Hypothalamus (tissue), 51 donors: ENCODE measurements around the gene NIBAN1.
"Not testable (repeated sequence)": the region's sequence is repeated elsewhere in the genome, so short reads cannot be mapped to it uniquely, and the experiment has no call there.

Experiments used
- DNase-seq, 51 donors: peaks; one replicate each; lab custom pipeline; 2025; lab: John Stamatoyannopoulos, UW

NIBAN1 gene, protein sequence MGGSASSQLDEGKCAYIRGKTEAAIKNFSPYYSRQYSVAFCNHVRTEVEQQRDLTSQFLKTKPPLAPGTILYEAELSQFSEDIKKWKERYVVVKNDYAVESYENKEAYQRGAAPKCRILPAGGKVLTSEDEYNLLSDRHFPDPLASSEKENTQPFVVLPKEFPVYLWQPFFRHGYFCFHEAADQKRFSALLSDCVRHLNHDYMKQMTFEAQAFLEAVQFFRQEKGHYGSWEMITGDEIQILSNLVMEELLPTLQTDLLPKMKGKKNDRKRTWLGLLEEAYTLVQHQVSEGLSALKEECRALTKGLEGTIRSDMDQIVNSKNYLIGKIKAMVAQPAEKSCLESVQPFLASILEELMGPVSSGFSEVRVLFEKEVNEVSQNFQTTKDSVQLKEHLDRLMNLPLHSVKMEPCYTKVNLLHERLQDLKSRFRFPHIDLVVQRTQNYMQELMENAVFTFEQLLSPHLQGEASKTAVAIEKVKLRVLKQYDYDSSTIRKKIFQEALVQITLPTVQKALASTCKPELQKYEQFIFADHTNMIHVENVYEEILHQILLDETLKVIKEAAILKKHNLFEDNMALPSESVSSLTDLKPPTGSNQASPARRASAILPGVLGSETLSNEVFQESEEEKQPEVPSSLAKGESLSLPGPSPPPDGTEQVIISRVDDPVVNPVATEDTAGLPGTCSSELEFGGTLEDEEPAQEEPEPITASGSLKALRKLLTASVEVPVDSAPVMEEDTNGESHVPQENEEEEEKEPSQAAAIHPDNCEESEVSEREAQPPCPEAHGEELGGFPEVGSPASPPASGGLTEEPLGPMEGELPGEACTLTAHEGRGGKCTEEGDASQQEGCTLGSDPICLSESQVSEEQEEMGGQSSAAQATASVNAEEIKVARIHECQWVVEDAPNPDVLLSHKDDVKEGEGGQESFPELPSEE

DNA sequence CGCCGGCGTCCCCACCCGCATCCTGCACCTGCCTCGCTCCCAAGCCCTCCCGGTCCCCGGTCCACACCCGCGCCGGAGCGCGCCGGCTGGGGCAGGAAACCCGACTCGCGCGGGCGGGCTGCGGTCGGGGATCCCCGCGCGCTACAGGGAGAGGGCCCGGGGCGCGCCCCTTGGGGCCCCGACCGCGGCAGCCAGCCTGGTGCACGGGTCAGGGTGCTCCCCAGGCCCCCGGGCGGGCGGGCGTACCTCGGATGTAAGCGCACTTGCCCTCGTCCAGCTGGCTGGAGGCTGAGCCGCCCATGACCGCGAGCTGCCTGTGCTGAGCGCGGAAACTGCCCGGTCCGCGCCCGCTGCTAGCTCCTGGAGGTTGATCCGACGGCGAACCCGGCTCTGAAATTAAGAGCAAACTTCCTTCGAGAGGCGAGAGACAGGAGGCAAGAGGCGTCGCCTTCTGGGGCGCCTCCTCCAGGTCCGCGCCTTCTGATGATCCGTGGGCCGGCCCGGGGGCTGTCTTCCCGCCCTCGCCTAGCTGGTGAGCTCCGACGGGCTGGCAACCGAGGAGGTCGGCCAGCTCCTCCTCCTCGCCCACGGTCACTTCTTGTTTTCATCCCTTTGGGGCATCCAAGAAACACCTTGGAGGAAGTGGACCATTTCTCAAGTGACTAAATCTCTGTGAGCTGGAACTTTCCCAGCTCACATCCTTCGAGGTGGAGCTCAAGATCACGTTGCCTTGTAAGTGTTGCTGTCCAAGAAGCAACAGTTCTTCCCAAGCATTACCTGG is at the start of gene NIBAN1:
Gene NIBAN1 (minus strand): TSS at position 453 of the 781 bp plus-strand sequence. CDS start 152 bp downstream, at position 301.
- DNase-seq, result peak in 5 of 51 donors; percentile 3 to 17 (median 9)

DNA sequence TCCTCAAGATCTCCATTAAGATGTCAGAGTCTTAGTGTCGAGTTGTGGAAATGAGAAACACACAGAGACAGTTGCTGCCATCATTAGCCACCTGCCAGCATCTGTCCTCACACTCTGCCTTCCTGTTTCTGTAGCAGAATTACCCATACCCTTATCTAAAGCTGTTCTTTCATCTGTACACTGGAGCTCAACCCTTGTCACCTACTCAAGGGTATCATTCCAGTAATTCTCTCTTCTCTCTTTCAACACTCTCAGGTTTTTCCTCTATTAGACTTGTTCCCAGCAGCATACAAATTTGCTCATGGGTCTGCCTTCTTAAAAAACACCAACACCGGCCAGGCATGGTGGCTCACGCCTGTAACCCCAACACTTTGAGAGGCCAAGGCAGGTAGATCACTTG is 43.7 kb upstream of the NIBAN1 start:
- no peak for DNase-seq

DNA sequence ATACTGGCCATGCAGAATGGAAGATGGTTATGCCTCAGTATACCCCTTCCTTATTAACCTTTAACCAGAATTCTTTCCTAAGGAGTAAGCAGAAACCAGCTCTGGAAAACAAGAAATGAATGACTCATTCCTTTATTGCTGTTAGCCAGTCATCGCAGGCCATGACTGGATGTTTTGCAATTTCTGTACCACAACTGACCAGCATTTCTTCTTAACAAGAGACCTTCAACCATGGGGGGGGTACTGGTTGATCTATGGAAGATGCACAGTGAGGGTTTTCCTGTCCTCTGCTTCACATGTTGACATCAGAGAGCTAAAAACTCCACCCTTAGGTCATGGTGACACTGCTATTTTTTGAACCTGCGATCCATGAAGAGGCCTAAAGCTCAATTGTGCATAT is 43.0 kb upstream of the NIBAN1 start:
- no peak for DNase-seq

DNA sequence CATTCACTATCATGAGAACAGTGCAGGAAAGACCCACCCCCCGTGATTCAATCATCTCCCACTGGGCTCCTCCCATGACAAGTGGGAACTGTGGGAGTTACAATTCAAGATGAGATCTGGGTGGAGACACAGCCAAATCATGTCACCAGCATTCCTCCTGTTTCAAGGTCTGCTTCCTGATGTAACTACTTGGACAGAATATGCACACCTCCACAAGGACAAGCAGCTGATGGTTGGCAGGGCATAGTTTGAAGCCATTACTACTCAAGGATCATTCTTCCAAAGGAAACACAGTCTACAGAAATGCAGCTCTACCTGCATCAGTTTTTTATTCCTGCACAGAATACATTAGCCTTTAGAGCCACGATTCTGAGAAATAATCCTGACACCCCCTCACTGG is 42.6 kb upstream of the NIBAN1 start:
- DNase-seq, result no peak

DNA sequence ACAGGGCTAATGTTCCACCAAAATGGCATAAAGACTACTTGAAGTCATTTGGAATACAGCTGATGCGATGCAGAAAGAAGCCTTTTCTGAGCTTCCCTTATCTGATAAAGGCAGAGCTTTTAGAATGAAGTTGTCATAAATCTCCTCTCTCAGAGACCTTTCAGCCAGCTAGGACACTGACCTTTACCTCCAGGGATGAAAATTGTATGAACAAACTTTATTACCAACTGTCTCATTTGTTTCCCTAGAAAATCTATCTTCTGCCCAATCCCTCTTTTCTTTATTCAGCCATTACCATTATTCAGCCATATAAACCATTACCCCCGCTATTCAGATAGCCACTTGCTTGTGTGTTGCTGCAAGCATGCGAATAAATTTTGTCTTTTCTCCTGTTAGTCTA is 41.3 kb upstream of the NIBAN1 start:
- no peak for DNase-seq

DNA sequence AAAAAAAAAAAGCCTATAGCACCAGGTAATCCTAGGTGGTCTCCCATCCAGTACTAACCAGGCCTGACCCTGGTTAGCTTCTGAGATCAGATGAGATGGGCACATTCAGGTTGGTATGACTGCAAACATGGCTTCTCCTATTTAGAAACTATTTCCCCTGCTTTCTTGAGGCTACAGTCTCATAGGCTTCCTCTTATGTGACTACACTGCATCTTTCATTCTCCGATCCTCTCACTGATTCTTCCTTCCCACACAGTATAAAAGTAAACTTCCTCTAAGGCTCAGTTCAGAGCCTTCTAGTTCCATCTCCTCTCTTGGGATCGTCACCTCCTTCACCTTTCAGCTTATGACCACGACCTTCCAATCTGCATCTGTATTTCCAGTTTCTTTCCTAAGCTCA is 40.6 kb upstream of the NIBAN1 start:
- DNase-seq, result no peak

DNA sequence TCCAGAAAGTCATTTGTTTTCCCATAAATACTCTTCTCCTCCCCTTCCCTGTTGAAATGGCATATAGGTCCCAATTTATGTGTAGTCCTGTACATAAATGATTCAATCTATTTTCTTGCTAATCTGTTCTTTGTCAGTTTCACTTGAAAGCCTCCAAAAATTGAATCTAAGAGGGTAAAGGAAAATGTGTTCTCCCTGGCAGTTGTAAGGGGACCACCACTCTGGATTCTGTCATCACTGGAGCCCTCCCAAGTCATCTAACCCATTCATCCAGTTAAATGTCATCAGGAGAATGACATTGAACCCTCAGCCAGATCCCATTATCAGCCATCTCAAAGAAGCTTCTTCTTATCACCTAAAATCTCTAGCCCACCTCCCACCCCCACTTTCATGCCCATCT is 36.1 kb upstream of the NIBAN1 start:
- DNase-seq, result no peak

DNA sequence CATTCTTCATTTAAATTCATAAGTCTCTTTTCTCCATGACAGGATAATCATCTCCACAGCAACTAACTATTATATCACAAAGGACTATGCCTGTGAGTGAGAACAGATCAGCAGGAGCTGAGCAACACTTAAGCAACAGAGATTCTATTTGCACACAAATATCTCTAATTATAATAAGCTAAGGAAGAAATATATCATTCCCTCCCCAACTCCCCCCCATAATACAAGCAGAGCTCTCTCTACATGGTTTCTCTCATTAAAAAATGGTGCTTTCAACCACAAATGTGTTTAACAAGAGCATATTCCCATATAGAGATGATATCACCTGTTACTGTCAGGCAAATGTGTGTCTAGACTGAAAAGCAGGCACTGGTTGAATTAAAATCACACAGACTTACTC is 34.5 kb upstream of the NIBAN1 start:
- DNase-seq, result peak in 1 of 51 donors; percentile 28

DNA sequence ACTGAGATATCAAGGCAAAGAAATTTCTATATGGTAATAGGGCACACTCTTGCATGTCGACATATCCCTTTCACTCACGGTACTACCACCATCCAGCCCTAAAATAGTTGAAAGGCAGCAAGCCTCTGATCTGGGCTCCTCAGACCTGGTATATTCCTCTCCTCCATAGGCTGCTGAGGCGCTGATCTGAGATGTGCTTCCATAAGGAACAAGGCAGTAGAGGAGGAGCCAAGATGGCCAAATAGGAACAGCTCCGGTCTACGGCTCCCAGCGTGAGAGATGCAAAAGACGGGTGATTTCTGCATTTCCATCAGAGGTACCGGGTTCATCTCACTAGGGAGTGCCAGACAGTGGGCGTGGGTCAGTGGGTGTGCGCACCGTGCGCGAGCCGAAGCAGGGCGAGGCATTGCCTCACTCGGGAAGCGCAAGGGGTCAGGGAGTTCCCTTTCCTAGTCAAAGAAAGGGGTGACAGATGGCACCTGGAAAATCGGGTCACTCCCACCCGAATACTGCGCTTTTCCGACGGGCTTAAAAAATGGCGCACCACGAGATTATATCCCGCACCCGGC is 27.1 kb upstream of the NIBAN1 start:
- DNase-seq, result not testable (repeated sequence)

DNA sequence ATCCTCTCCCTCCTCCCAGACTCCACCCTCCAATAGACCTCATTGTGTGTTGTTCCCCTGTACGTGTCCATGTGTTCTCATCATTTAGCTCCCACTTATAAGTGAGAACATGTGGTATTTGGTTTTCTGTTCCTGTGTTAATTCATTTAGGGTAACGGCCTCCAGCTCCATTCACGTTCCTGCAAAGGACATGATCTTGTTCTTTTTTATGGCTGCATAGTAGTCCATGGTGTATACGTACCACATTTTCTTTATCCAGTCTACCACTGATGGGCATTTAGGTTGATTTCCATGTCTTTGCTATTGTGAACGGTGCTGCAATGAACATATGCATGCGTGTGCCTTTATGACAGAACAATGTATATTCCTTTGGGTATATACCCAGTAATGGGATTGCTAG is 25.7 kb upstream of the NIBAN1 start:
- not testable (repeated sequence) for DNase-seq

DNA sequence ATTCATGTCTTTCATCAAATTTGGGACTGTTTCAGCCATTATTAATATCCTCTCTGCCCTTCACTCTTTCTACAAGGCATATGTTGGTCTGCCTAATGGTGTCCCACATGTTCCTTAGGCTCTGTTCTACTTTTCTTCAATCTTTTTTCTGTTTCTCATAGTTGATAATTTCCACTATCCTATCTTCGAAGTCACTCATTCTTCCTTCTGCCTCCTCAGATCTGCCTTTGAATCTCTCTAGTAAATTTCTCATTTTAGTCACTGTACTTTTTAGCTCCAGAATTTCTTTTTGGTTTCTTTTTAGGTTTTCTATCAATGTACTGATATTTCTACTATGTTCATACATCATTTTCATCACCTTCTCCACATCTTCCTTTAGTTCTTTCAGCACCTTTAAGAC is 20.0 kb upstream of the NIBAN1 start:
- DNase-seq, result no peak

DNA sequence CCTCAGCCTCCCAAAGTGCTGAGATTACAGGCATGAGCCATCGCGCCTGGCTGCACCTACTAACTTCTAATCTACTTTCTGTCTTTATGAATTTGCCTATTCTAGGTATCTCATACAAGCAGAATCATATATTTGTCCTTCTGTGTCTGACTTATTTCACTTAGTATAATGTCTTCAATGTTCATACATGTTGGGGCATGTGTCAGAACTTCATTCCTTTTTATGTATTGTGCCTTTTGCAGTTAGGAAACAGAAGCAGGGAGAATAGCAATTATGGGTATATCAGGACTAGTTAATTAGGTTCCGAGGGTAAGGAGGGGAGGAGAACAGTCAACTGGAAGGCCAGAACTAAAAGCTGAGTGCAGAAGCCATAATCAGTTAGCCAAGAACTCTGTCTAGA is 18.0 kb upstream of the NIBAN1 start:
- no peak for DNase-seq

DNA sequence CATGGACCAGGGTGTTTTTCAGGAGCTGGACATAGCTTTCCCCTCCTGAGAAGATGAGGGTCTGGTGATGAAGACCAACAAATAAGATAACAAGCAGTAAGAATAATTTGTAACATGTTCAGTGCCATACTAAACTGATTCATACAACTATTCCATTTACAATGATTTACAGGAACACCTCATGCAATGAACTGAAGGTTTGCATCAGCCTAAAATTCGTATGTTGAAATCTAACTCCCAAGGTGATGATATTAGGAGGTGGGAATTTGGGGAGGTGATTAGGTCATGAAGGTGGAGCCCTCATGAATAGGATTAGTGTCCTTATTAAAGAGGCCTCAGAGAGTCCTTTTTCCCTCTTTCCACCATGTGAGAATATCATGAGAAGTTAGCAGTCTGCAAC is 15.9 kb upstream of the NIBAN1 start:
- no peak for DNase-seq

DNA sequence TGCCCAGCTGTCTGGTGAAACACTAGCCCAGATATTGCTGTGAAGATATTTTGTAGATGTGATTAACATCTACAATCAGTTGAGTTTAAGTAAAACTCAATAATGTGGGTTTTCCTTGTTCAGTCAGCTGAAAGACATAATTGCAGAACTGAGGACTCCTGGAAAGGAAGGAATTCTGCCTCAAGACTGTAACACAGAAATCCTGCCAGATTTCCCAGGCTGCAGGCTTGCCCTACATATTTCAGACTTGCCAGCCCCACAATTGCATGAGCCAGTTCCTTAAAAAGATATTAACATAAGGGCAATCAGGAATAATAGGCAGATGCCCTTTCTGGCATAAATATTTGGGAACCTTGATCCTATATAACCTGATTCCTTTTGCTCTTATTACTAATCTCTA is 14.2 kb upstream of the NIBAN1 start:
- DNase-seq, result no peak

DNA sequence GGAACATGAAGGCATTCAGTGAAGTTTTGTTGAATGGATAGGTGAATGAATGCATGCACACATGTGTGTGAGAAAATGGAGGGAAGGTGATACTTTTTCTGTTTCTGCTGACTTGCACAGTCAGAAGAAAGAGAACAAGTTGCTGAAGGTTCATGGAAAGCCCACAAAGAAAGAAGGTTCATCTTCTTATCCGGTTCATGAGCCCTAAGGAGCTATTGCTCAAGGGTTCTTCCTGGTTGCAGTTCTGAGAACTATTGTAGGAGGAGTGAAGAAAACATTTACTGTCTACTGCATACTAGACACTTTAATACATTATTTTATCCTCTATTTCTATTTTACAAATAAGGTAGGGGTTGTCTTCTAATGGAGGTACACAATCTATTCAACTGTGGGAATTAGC is 13.4 kb upstream of the NIBAN1 start:
- no peak for DNase-seq

DNA sequence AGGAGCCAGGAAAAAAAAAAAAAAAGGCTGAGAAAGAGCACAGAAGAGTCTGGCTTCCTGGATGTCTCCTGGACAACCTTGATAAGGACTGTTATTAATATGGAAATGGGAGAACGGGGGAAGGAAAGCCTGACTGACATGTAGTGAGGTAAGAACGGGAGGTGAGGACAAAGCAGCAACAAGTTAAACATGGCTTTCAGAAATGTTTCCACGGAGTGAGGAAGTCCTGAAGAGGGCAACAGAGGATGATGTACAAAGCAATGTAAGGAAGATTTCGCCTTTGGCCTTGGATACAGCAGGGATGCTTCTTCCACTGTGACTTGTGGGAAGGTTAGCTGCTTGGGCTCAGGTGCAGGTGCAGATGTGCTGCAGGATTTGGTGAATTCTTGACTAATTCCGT is 11.9 kb upstream of the NIBAN1 start:
- DNase-seq, result no peak

DNA sequence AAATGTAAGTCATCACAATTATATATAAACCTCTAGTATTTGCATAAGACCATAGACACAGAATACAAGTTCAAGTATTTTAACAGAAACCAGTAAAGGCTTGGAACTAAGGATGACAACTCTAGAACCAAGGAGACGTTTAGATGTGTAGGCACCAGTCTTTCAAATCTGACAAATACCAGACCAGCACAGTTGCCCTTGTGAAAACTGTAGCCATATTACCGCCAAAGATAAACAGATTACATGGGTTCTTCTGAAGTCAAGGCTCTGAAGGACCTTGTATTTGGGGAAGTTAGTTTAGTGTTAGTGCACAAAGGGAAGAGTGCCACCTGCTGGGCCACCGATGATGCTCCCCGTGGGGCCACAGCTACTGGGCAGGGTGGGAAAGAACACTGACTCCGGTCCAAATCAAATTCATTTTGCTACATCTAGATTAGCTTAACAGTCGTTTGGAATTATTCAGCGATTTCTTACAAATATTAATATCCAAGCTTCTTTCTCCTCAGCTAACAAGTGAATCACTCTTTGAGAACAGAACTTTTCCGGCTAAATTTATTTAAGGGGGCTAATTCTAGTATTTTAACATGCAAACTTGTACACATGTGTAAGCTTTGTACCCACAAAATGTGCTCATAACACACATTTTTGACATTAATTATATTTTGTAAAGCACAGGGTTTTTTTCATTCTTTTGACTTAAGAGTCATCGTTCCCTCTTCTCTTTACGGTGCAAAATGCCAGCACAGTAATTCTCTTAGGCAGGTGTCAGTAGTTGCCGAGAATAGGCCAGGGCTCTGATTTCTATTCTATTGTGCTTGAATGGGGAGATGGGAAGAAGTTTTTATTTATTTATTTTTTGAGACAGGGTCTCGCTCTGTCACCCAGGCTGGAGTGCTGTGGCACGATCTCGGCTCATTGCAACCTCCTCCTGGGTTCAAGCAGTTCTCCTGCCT is 8.0 kb upstream of the NIBAN1 start:
- peak in 27 of 51 donors; percentile 2 to 61 (median 30) for DNase-seq

DNA sequence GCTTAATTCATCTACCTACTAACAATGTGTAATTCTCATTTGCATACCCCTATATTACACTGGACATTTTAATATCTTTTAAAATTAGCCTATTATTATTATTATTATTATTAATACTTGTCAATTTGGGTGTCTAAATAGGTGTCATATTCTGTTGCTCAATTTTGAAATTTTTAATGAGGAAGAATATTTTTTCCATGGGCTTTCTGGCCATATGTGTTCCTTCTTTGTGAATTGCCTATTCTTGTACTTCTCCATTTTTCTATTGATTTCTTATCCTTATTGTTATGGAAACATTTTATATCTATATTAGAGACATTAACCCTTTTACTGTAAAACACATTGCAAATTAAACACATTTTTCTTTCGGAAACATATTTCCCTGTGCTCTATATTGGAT is 6.4 kb upstream of the NIBAN1 start:
- no peak for DNase-seq

DNA sequence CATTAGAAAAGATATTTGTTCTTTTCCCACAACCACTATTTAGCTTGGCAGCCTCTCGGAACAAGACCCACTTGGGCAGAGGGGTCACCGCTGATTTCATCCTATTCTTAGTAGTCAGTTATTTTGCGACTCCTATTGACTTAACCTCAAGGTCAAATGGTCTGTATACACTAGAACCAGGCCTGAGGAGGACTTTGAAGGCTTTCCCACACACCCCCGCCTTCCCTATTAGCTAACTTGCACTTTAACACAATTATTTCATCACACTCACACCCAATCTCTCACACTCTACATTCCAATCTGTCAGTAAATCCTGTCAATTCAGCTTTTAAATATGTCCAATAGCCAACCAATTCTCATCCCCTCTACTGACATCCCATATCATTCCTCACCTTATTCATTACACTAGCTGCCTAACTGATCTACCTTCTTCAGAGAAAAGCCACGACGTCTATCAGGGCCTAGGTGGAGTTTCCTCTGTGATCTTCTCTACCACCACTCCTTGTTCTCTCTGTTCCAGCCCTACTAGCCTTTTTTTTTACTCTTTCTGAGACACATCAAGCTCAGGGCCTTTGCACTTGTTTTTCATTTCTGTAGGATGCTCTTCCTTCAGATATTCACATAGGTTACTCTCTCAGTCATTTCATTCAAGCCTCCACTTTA is 1.0 kb upstream of the NIBAN1 start:
- DNase-seq, result no peak
